Stimulated activated CD4-positive, alpha-beta T cell treated with anti-CD3 and anti-CD28 coated beads, Interleukin-2, amount 100 ng/mL, for 4 hours (primary cell): ENCODE data around the gene MEX3B.
"Not testable (repeated sequence)": the region's sequence is repeated elsewhere in the genome, so short reads cannot be mapped to it uniquely, and the experiment has no call there.

Source experiments
- DNase-seq: peaks from one replicate; pipeline ENCODE4 v3.0.0-alpha.2; 2020; ENCODE audit warnings: low read depth

The MEX3B gene

GRCh38 chr15:82005239-82005638 is 40.6 kb downstream of the MEX3B start:
- no peak for DNase-seq

GRCh38 chr15:82003916-82004315 is 41.9 kb downstream of the MEX3B start:
- DNase-seq = no peak

DNA sequence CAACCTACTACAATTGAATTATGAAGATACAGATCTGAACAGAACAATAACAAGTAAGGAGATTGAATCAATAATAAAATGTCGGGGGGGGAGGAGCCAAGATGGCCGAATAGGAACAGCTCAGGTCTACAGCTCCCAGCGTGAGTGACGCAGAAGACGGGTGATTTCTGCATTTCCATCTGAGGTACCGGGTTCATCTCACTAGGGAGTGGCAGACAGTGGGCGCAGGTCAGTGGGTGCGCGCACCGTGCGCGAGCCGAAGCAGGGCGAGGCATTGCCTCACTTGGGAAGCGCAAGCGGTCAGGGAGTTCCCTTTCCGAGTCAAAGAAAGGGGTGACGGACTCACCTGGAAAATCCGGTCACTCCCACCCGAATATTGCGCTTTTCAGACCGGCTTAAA is 50.7 kb downstream of the MEX3B start:
- DNase-seq = not testable (repeated sequence)

GRCh38 chr15:81992523-81992922 is 53.3 kb downstream of the MEX3B start:
- no peak for DNase-seq
